Measurements from ENCODE around the gene SOX5.

The SOX5 gene

GRCh38 chr12:23640754-23641153 lies 308.7 kb downstream of the SOX5 start:
- FAIRE-seq = no peak
- no peak for DNase-seq (ENCODE audit: extremely low spot score, insufficient read length, low read depth)

DNA sequence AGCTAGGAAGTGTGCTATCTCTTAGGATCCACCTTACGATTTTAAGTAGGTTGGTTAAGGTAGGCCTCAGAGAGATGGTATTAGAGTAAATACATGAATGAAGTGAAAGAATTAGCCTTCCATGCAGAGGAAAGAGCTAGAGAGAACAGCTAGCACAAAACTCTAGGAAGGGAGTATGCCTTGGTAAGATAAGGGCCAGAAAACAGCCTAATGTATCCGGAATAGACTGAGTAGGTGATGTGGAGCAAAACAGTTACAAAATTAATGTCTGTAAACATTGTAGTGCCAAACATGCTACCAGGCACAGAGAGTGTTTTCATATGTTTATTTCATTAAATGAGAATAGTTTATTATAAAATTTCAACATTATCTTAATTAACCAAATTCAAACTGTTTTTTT lies 315.1 kb downstream of the SOX5 start:
- FAIRE-seq = no peak
- no peak for DNase-seq (ENCODE audit: extremely low spot score, insufficient read length, low read depth)

- DNase-seq (ENCODE audit: extremely low spot score, insufficient read length, low read depth) (no peak), FAIRE-seq (no peak)
These were observed 317.6 kb downstream of the SOX5 start for GRCh38 chr12:23631786-23632377.

DNA sequence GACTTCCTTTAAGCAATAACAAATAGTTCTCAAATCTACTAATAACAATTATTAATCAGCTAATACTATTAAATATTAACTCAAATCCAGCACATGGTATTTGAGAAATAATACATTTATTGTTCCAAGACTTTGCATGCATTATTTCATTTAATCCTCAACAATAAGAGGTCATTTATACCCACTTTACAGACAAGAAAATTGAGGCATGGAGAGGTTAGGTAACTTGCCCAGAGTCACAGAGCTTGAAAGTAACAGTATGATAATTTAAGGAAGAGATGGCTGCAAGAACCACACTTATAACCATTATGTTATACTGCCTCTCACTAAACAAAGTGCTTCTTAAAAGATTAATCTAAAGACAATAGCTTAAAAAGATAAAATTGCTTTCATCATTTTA lies 318.9 kb downstream of the SOX5 start:
- DNase-seq (ENCODE audit: extremely low spot score, insufficient read length, low read depth) (no peak), FAIRE-seq (no peak)

- DNase-seq (ENCODE audit: extremely low spot score, insufficient read length, low read depth) (no peak), FAIRE-seq (no peak)
These were observed 320.7 kb downstream of the SOX5 start for GRCh38 chr12:23628806-23629205.

GRCh38 chr12:23626791-23627190 lies 322.7 kb downstream of the SOX5 start:
- FAIRE-seq (no peak), DNase-seq (ENCODE audit: extremely low spot score, insufficient read length, low read depth) (no peak)

- FAIRE-seq = no peak
These were observed 327.6 kb downstream of the SOX5 start for GRCh38 chr12:23621900-23622299.

GRCh38 chr12:23618718-23619117 lies 330.8 kb downstream of the SOX5 start:
- FAIRE-seq = peak; percentile 54
- DNase-seq (ENCODE audit: extremely low spot score, insufficient read length, low read depth) = no peak

More at GRCh38 chr12:23621900-23622299, 327.6 kb downstream of the SOX5 start:
- DNase-seq (ENCODE audit: extremely low spot score, insufficient read length, low read depth) = no peak

- FAIRE-seq (no peak), DNase-seq (ENCODE audit: extremely low spot score, insufficient read length, low read depth) (no peak)
These were observed 331.7 kb downstream of the SOX5 start for GRCh38 chr12:23617749-23618148.

- FAIRE-seq = no peak
- DNase-seq (ENCODE audit: extremely low spot score, insufficient read length, low read depth) = no peak
These were observed 335.2 kb downstream of the SOX5 start for GRCh38 chr12:23614280-23614679.

GRCh38 chr12:23611320-23611719 lies 338.1 kb downstream of the SOX5 start:
- DNase-seq (ENCODE audit: extremely low spot score, insufficient read length, low read depth) = no peak
- FAIRE-seq = no peak

- FAIRE-seq = no peak
These were observed 348.6 kb downstream of the SOX5 start for GRCh38 chr12:23600919-23601318.

GRCh38 chr12:23596568-23596967 lies 352.9 kb downstream of the SOX5 start:
- DNase-seq (ENCODE audit: extremely low spot score, insufficient read length, low read depth) (no peak), FAIRE-seq (no peak)

More at GRCh38 chr12:23600919-23601318, 348.6 kb downstream of the SOX5 start:
- no peak for DNase-seq (ENCODE audit: extremely low spot score, insufficient read length, low read depth)

GRCh38 chr12:23587833-23588559 lies 361.5 kb downstream of the SOX5 start:
- FAIRE-seq = no peak
- DNase-seq (ENCODE audit: extremely low spot score, insufficient read length, low read depth) = no peak

DNA sequence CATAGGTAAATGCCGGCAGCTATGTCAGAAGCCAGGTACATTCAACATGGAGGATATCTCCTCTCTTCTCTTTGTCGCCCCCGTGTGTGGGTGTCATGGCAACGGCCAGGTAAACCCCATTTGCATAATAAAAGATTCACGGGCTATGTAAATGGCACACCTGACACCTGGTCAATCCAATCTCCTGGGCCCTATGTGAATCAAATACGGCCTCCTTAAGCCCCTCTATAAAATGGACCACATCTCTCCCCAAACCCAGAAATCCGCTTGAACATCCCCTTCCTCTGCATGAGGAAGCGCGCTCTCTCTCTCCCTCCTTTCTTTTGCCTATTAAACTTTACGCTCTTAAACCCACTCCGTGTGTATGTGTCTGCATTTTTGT lies 363.7 kb downstream of the SOX5 start:
- FAIRE-seq (no peak), DNase-seq (ENCODE audit: extremely low spot score, insufficient read length, low read depth) (no peak)

GRCh38 chr12:23585156-23585781 lies 364.2 kb downstream of the SOX5 start:
- no peak for FAIRE-seq

DNA sequence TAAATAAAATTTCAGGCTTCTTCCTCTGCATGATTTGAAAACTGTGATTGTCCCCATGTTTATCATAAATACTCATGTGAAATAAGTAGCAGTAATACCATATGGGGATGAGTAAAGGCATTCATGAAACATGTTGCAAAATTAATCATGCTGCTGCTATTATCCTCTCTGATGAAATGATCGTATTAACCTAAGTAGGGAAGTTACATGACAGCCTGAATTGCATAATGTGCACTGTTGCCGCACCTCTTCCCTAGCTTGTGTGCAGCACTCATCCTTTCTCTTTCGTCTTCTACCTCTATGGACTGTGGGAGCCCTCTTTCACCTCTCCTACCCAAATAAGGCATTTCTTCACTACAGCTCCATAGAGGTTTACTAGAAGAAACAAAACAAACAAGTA lies 367.6 kb downstream of the SOX5 start:
- no peak for DNase-seq (ENCODE audit: extremely low spot score, insufficient read length, low read depth)
- FAIRE-seq = no peak

More at GRCh38 chr12:23585156-23585781, 364.2 kb downstream of the SOX5 start:
- DNase-seq (ENCODE audit: extremely low spot score, insufficient read length, low read depth) = no peak

GRCh38 chr12:23579257-23579656 lies 370.2 kb downstream of the SOX5 start:
- FAIRE-seq (no peak), DNase-seq (ENCODE audit: extremely low spot score, insufficient read length, low read depth) (no peak)

DNA sequence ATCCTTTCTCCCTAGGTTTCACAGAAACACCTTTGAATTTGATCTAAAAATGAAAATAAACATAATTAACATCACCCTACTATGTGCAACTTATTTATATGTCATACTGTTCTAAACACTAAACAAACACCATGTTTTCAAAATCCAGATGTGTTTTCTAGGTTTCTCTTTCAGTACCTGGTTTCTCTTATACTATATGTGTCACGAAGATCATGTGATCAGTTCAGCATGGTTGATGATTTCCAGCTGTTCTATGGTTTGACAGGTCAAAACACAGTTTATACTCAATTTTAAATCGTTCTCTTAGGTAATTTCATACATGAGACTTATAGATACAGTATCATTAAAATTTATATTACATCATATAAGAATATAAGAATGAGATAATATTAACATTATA lies 373.1 kb downstream of the SOX5 start:
- FAIRE-seq (peak; percentile 26), DNase-seq (ENCODE audit: extremely low spot score, insufficient read length, low read depth) (no peak)

- FAIRE-seq (no peak), DNase-seq (ENCODE audit: extremely low spot score, insufficient read length, low read depth) (no peak)
These were observed 380.1 kb downstream of the SOX5 start for GRCh38 chr12:23569356-23569755.

DNA sequence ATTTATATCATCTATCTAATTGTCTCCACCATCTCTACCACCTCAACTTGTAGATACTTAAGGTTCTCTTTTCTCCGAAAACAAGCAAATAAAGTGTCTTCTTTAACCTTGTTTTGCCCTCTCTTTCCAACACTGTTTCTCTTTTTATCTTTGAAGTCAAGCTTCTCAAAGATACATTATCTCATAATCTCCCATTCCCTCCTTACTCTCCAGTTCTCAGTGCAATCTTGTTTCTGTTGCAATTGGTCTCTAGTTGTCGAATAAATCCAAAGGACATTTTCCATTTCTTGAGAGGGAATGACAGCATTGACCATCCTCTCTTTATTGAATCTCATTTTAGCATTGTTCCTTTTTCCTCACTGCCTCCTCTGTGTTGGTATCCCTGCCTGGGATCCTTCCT lies 383.3 kb downstream of the SOX5 start:
- FAIRE-seq (no peak), DNase-seq (ENCODE audit: extremely low spot score, insufficient read length, low read depth) (no peak)
